Activated CD8-positive, alpha-beta memory T cell treated with anti-CD3 and anti-CD28 coated beads for 4 hours (primary cell): ENCODE results near the gene HAGH.
A peak's percentile ranks its signal among the peaks of the same experiment; 100 is the strongest.
"Not testable (repeated sequence)": the region's sequence is repeated elsewhere in the genome, so short reads cannot be mapped to it uniquely, and the experiment has no call there.

Experiments
- DNase-seq, 2 donors: peaks; one replicate each; pipeline ENCODE4 v3.0.0-alpha.2; 2020; ENCODE audit warnings: low read depth in 2 of 2

The HAGH gene

GRCh38 chr16:1826691-1827573, at the start of gene HAGH, which contains the start of gene FAHD1:
Gene HAGH, minus strand, starts transcription at chr16:1826825. Its CDS starts 38 bp downstream, at chr16:1826787.
Gene FAHD1, plus strand, starts transcription at chr16:1827206. Its CDS starts 33 bp downstream, at chr16:1827239.
- DNase-seq: peak; percentile 75 to 76

GRCh38 chr16:1876066-1876465, 49.4 kb upstream of the HAGH start:
- DNase-seq: not testable (repeated sequence)

- DNase-seq: no peak
These were observed 48.2 kb upstream of the HAGH start for GRCh38 chr16:1874854-1875253.

GRCh38 chr16:1871974-1872635, 45.5 kb upstream of the HAGH start, which contains the start of gene MEIOB:
Gene MEIOB, minus strand, starts transcription at chr16:1872164. Its CDS starts 3,989 bp downstream, at chr16:1868175.
- peak in 1 of 2 donors; percentile 6 for DNase-seq

GRCh38 chr16:1870365-1871082, 43.9 kb upstream of the HAGH start:
- DNase-seq: no peak

GRCh38 chr16:1865902-1866690, 39.5 kb upstream of the HAGH start:
- DNase-seq: no peak

GRCh38 chr16:1863681-1864460, 37.2 kb upstream of the HAGH start:
- DNase-seq: no peak

GRCh38 chr16:1862394-1862793, 35.8 kb upstream of the HAGH start:
- no peak for DNase-seq

GRCh38 chr16:1861730-1862129, 35.1 kb upstream of the HAGH start:
- DNase-seq: no peak

GRCh38 chr16:1859650-1860049, 33.0 kb upstream of the HAGH start:
- no peak for DNase-seq

GRCh38 chr16:1858189-1858865, 31.7 kb upstream of the HAGH start:
- no peak for DNase-seq

GRCh38 chr16:1857433-1858097, 30.9 kb upstream of the HAGH start:
- no peak for DNase-seq

- no peak for DNase-seq
These were observed 25.2 kb upstream of the HAGH start for GRCh38 chr16:1851793-1852192.

- DNase-seq: no peak
These were observed 24.4 kb upstream of the HAGH start for GRCh38 chr16:1850981-1851380.

GRCh38 chr16:1846416-1846815, 19.8 kb upstream of the HAGH start:
- no peak for DNase-seq

- no peak for DNase-seq
These were observed 19.4 kb upstream of the HAGH start for GRCh38 chr16:1845985-1846384.

GRCh38 chr16:1839554-1839953, 12.9 kb upstream of the HAGH start:
- no peak for DNase-seq

GRCh38 chr16:1834096-1834495, 7.5 kb upstream of the HAGH start:
- DNase-seq: no peak

GRCh38 chr16:1832838-1833454, 6.3 kb upstream of the HAGH start:
- no peak for DNase-seq
